HEK293 (cell line): ENCODE data around the gene DRC7.

ENCODE experiments used
- ZNF184 ChIP-seq: fragments of 450-650 bp; IDR thresholded peaks from 2 replicates; pipeline ENCODE4 v1.5.1; 2018; ENCODE audit warnings: missing biosample characterization, mild to moderate bottlenecking, missing genetic modification characterization
- TF ChIP-seq, protein P1 (sequence below): fragments of 450-650 bp; formaldehyde crosslinking; IDR thresholded peaks from 2 replicates; pipeline ENCODE4 v1.5.1; 2016; ENCODE audit warnings: missing biosample characterization, missing genetic modification characterization
- TF ChIP-seq, protein P2 (sequence below): fragments of 450-650 bp; formaldehyde crosslinking; IDR thresholded peaks from 2 replicates; pipeline ENCODE4 v1.5.1; 2016; ENCODE audit warnings: missing biosample characterization, missing genetic modification characterization
- TF ChIP-seq, protein P3 (sequence below): fragments of 450-650 bp; formaldehyde crosslinking; conservative IDR thresholded peaks from 2 replicates; pipeline ENCODE4 v1.5.1; 2016; ENCODE audit warnings: low read depth, missing biosample characterization, missing genetic modification characterization

DNA sequence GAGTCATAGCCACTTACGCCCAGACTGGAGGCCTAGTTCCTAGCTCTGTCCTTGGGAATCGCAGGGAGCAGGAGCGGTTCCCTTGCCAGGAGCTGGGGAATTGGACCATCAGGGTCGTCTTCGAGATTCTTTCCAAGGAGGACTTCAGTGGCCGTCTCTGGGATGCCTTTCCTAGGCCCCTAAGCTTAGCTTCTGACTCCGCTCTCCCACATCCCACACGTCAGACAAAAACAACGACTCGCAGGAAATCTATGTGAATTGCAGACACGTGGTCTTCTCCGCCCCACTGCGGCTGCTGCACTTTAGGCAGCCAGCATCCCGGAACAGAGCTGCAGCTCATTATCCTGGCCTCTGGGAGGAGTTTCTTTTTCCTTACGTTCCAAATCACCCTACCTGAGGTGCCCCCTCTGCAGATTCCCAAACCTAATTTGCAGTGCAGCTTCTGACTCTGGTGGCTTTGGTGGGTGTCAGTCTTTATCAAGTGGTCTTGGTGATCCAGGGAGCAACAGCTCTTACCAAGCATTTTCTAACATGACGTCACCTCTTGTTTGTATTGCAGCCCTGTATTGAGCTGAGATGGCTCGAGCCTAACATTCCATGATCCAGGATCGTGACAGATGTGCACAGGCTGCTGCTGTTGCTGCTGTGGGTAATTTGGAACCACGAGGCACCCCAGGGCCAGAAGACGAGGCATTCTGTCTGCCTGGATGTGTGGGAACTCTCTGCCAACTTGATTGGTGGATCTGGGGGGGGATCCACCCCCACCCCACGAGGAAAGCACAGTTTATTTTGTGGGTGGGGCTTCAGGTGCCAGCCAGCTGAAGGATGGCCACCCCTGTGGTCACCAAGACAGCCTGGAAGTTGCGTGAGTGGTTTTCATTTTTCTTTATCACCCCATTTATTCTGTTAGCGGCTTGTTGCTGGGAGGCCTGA lies 42.1 kb downstream of the DRC7 start:
- TF ChIP-seq, protein P1, sequence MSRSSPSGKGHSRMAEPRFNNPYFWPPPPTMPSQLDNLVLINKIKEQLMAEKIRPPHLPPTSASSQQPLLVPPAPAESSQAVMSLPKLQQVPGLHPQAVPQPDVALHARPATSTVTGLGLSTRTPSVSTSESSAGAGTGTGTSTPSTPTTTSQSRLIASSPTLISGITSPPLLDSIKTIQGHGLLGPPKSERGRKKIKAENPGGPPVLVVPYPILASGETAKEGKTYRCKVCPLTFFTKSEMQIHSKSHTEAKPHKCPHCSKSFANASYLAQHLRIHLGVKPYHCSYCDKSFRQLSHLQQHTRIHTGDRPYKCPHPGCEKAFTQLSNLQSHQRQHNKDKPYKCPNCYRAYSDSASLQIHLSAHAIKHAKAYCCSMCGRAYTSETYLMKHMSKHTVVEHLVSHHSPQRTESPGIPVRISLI (tag by site-specific recombination) = no peak
- TF ChIP-seq ZNF184 = no peak
- TF ChIP-seq, protein P2, sequence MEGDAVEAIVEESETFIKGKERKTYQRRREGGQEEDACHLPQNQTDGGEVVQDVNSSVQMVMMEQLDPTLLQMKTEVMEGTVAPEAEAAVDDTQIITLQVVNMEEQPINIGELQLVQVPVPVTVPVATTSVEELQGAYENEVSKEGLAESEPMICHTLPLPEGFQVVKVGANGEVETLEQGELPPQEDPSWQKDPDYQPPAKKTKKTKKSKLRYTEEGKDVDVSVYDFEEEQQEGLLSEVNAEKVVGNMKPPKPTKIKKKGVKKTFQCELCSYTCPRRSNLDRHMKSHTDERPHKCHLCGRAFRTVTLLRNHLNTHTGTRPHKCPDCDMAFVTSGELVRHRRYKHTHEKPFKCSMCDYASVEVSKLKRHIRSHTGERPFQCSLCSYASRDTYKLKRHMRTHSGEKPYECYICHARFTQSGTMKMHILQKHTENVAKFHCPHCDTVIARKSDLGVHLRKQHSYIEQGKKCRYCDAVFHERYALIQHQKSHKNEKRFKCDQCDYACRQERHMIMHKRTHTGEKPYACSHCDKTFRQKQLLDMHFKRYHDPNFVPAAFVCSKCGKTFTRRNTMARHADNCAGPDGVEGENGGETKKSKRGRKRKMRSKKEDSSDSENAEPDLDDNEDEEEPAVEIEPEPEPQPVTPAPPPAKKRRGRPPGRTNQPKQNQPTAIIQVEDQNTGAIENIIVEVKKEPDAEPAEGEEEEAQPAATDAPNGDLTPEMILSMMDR (tag by site-specific recombination) = peak; percentile 49
- TF ChIP-seq, protein P3, sequence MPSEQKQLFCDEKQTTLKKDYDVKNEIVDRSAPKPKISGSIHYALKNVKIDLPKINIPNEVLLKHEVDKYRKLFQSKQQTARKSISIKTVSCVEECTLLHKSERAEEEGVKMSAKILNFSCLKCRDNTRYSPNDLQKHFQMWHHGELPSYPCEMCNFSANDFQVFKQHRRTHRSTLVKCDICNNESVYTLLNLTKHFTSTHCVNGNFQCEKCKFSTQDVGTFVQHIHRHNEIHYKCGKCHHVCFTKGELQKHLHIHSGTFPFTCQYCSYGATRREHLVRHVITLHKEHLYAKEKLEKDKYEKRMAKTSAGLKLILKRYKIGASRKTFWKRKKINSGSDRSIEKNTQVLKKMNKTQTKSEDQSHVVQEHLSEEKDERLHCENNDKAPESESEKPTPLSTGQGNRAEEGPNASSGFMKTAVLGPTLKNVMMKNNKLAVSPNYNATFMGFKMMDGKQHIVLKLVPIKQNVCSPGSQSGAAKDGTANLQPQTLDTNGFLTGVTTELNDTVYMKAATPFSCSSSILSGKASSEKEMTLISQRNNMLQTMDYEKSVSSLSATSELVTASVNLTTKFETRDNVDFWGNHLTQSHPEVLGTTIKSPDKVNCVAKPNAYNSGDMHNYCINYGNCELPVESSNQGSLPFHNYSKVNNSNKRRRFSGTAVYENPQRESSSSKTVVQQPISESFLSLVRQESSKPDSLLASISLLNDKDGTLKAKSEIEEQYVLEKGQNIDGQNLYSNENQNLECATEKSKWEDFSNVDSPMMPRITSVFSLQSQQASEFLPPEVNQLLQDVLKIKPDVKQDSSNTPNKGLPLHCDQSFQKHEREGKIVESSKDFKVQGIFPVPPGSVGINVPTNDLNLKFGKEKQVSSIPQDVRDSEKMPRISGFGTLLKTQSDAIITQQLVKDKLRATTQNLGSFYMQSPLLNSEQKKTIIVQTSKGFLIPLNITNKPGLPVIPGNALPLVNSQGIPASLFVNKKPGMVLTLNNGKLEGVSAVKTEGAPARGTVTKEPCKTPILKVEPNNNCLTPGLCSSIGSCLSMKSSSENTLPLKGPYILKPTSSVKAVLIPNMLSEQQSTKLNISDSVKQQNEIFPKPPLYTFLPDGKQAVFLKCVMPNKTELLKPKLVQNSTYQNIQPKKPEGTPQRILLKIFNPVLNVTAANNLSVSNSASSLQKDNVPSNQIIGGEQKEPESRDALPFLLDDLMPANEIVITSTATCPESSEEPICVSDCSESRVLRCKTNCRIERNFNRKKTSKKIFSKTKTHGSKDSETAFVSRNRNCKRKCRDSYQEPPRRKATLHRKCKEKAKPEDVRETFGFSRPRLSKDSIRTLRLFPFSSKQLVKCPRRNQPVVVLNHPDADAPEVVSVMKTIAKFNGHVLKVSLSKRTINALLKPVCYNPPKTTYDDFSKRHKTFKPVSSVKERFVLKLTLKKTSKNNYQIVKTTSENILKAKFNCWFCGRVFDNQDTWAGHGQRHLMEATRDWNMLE (tag by site-specific recombination) = no peak
